Fibroblast of peridontal ligament (primary cell): Measurements from ENCODE around the gene RPGRIP1L.

Experiments
- DNase-seq: peaks from one replicate; pipeline ENCODE4 v3.0.0-alpha.2; 2010; ENCODE audit errors: extremely low read depth

RPGRIP1L gene

GRCh38 chr16:53600616-53601015 is 103.0 kb downstream of the RPGRIP1L start:
- DNase-seq = no peak

DNA sequence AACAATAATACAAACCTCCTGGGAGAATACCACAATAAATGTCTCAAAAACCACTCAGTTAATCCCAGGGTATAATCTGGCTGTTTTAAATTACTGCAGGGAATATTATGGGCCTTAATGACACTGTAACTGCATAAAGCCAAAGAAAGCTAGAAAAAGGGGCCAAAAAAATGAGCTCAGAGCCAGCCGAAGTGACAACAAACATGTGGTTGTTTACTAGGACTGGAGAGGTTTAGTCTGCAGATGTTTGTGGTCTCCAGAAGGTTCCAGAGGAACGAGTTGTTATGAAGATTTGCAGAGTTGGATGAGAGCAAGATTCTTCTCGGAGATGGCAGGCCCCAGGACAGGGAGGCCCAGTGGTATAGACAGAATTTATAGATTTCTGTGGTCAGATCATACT is 103.5 kb downstream of the RPGRIP1L start:
- DNase-seq = peak; percentile 83

- DNase-seq = peak; percentile 2
Measured at GRCh38 chr16:53599548-53599947, 104.1 kb downstream of the RPGRIP1L start.

DNA sequence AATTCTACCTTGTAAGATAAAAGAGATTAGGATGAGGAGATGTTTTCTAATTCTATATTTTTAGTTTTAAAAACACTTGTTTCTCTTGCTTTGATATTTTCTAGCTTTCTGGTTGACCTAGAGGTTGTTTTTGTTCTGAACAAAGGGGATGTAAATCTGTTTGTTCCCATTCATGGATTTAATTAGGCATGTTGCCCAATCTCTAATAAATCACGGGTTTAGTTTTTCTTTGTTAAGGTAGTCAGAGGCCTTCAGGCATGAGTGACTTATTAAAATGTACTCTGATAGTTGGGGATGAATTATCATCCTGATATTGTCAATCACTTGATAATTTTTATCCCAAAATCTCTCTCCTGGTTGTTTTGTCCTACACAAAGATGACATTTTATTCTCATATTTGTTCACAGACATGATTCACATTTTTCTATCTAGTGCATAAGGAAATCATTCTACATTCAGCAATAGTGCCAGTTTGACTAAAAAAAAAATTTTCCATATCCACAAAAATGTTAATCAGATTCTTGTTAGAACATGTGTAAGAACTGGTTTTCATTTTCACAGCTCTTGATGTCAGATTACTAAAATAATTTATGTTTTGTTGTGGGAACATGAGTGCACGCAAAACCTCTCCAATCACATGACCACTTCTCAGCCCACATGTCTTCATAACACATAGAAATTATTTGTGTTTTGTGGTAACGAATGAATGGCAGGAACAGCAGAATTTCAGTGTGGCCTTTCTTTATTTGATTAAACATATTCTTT is 105.0 kb downstream of the RPGRIP1L start:
- DNase-seq = peak; percentile 30

- no peak for DNase-seq
Measured at GRCh38 chr16:53597776-53598175, 105.9 kb downstream of the RPGRIP1L start.

DNA sequence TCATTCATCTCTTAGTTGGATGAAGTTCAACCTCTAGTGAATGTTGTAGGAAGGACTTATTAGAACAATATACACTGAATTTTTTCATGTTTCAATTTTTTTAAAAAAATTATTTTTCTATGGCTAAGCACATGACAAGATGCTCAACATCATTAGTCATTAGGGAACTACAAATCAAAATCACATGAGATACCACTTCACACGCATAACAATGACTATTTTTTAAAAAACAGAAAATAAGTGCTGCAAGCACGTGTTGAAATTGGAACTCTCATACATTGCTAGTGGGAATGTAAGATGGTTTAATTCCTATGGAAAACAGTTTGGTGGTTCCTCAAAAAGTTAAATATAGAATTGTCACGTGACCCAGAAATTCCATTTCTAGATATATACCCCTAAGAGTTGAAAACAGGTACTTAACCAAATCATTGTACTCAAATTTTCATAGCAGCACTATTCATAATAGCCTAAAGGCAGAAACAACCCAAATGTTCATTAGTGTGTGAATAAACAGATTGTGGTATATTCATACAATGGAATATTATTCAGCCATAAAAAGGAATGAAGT is 115.5 kb downstream of the RPGRIP1L start:
- no peak for DNase-seq

DNA sequence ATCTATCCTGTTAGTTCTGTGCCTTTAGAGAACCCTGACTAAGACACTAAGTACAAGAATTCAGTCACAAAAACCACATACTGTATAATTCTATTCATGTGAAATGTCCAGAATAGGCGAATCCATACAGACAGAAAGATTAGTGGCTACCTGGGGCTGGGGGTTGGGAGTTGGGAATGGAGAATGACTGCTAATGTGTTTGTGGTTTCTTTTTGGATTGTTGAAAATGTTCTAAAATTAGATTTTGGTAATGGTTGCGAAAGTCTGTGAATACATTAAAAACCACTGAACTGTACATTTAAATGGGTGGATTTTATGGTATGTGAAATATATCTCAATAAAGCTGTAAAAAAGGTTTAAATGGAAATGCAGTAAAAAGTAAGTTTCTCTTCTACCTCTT is 120.3 kb downstream of the RPGRIP1L start:
- DNase-seq = no peak

DNA sequence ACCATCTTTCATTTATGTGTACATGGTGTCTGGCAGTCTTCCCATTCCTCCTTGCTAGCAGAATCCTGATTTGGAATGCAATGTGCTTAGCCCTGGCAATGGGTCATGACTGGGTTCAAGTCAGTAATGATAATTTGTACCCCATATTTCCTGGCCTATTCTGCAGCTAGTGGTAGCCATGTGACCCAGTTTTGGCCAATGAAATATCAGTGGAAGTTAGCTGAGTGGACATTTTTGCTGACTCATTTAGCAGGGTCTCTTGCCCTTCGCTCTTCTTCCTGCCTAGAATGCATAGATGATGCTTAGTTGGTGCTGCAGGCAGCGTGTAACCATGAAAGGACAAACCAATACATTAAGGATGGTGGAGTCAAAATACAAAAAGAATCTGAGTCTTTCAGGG is 121.9 kb downstream of the RPGRIP1L start:
- no peak for DNase-seq

- DNase-seq = no peak
Measured at GRCh38 chr16:53580038-53580802, 123.4 kb downstream of the RPGRIP1L start.

DNA sequence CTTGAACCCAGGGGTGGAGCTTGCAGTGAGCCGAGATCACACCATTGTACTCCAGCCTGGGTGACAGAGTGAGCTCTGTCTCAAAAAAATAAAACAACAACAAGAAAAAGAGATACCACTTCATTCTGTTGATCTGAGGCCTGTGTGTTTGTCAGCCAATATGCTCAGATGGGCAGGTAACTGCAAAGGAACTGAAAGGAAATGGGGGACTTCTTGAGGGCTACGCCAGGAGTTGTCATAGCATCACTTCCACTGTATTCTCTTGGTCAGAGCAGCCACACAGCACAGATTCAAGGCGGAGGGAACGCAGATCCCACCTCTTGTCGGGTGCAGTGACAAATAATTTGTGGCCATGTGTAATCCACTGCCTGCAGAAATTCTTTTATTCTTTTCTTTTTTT is 126.8 kb downstream of the RPGRIP1L start:
- DNase-seq = no peak

DNA sequence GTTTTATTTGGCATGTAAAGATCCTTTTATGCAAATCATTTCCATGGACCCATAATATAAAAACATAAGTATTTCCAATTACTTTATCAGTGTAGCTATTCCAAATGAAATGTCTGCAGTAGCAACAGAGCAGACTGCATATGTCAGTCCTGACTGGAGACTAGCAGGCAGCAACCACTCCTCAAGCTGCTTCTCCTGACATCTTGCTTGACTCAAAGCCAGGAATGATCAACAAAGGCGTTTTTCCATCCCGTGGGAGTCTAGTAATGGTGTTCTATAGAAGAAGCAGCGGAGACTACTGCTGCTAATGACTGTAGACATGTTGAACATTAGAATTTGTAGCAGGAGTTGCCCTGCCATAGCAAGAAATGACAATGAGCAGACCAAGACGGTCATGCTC is 127.4 kb downstream of the RPGRIP1L start:
- DNase-seq = no peak

- DNase-seq = no peak
Measured at GRCh38 chr16:53571763-53572162, 131.9 kb downstream of the RPGRIP1L start.

- DNase-seq = no peak
Measured at GRCh38 chr16:53566552-53567245, 137.0 kb downstream of the RPGRIP1L start.

- DNase-seq = no peak
Measured at GRCh38 chr16:53565296-53565863, 138.3 kb downstream of the RPGRIP1L start.

- DNase-seq = no peak
Measured at GRCh38 chr16:53563426-53563825, 140.2 kb downstream of the RPGRIP1L start.

GRCh38 chr16:53561101-53561888 is 142.4 kb downstream of the RPGRIP1L start:
- DNase-seq = no peak

DNA sequence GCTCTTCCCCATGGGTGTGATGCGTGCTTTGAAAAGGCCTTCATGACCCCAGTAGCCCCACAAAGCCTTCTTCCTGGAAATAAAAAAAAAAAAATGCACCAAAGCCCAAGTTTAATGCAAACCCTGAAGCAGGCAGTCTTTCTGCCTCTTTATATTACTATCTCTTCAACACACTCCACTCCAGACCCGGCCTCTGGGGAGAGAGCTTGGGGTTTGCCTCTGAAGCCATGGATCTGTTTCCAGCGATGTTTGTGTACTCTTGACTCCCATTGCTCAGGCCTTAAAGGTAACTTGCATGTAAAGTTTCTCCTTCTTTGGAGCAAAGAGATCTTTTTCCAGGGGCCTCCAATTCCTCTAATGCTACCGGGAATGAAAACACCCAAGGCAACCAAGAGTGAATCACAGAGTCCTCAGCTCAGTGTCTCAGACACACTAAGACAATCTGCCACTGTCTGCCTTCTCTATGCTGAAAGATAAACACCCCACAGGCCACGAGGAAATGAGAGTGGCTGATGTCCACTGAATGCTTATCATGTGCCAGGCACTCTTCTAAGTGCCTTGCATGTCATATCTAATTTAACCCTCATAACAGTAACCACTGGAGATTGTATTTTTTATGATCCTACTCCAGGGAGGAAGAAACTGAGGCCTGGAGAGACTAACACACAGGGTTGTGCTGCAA is 144.2 kb downstream of the RPGRIP1L start:
- no peak for DNase-seq

GRCh38 chr16:53558710-53559109 is 144.9 kb downstream of the RPGRIP1L start:
- no peak for DNase-seq

DNA sequence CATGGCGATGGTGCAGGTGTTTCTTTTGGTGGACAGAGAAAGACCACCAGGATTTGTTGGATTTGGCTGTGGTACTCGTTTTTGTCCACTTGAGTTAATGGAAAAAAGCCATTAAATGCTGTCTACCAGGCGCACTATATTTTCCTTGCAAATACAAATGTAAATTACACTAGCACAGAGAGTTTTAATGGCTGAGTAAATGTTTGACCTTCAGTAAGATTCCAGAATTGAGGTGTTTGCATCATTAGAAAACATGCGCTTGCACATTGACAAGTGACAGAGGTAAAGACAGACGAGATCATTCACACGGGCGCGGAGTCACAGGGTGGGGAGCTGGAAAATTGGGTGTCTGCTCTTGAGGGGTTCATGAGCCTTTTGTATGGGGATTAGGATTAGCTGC is 147.1 kb downstream of the RPGRIP1L start:
- DNase-seq = no peak

GRCh38 chr16:53549970-53550690 is 153.5 kb downstream of the RPGRIP1L start:
- DNase-seq = peak; percentile 95
